ENCODE measurements around the gene SFXN4. TPM values are rescaled to one million over a fixed set of nuclear protein-coding genes. Genes with fewer than 3 reads are reported as not detected.
A peak's percentile ranks its signal among the peaks of the same experiment; 100 is the strongest.

SFXN4 gene
- polyA plus RNA-seq, 2 of the 4 experiments (the other 2 are of a cell fraction): 39.3 to 66.0 TPM

- Histone ChIP-seq H3K4me1 (peaks cover 17% of the 10 kb centered on the region; the same call in 2 of the 3 replicates), H3K4me3 (0 out of 3 replicates have a peak overlapping the region, but pooled peaks have one; percentile 16), H3K4me2 (peak overlapping the region; percentile 51), H3K9me3 (no peaks in the 10 kb centered on the region), H3K27ac (peak overlapping the region in 1 of 2 experiments; percentile 28; a peak in 2 of 6 replicates)
- CTCF ChIA-PET: interaction anchor here (5.7 kb wide), 1 partner anchor 18 kb away, joined by 20 read pairs; no protein-coding TSS in a partner anchor
- TF ChIP-seq FOSL2 (IDR thresholded peaks at IDR 0.05) (no peak), FOSL2 (CRISPR knock-in tag; IDR thresholded peaks at IDR 0.05) (no peak), KDM1A (IDR thresholded peaks at IDR 0.05; ENCODE audit: low read depth) (no peak), NFE2L2 (conservative IDR thresholded peaks at IDR 0.05; ENCODE audit: low read length) (no peak)
- no peak for ATAC-seq
- POLR2A ChIA-PET: interaction anchor here (0.5 to 1.2 kb wide), 3 partner anchors 9 to 88 kb away, joined by 3 to 4 read pairs (median 3); partner anchors contain the start of gene EIF3A
- 77% methylated on average over 10 of the region's 10 CpGs for WGBS (ENCODE audit: missing lambda C conversion rate)
- no peak for FAIRE-seq
- DNase-seq (ENCODE audit: low read depth in 1 of 2, low spot score in 1 of 2): no peak
Observed at GRCh38 chr10:119101366-119102098, 64.0 kb downstream of the SFXN4 start.

- Histone ChIP-seq H3K4me2 (no peak overlapping the region; the same call in 2 of the 3 replicates), H3K9me3 (no peaks in the 10 kb centered on the region), H3K4me3 (no peak overlapping the region), H3K4me1 (peaks cover 13% of the 10 kb centered on the region; the same call in 2 of the 3 replicates), H3K27ac (no peak overlapping the region)
- 79% methylated on average over 3 of the region's 3 CpGs for WGBS (ENCODE audit: missing lambda C conversion rate)
- no peak for TF ChIP-seq NR3C1 (IDR thresholded peaks at IDR 0.05)
- TF ChIP-seq FOSL2 (IDR thresholded peaks at IDR 0.05): no peak
- TF ChIP-seq FOSL2 (CRISPR knock-in tag; IDR thresholded peaks at IDR 0.05): no peak
- TF ChIP-seq NFE2L2 (conservative IDR thresholded peaks at IDR 0.05; ENCODE audit: low read length): no peak
- no peak for TF ChIP-seq RFX5 (IDR thresholded peaks at IDR 0.05)
- no peak for TF ChIP-seq REST (IDR thresholded peaks at IDR 0.05)
- TF ChIP-seq RARB (CRISPR knock-in tag; IDR thresholded peaks at IDR 0.05): no peak
- no peak for TF ChIP-seq CHD4 (IDR thresholded peaks at IDR 0.05; ENCODE audit: borderline replicate concordance)
- TF ChIP-seq EHMT2 (IDR thresholded peaks at IDR 0.05; ENCODE audit: low read depth): no peak
- TF ChIP-seq MYC (IDR thresholded peaks at IDR 0.05; ENCODE audit: borderline replicate concordance, low read length): no peak
- TF ChIP-seq, protein P1, sequence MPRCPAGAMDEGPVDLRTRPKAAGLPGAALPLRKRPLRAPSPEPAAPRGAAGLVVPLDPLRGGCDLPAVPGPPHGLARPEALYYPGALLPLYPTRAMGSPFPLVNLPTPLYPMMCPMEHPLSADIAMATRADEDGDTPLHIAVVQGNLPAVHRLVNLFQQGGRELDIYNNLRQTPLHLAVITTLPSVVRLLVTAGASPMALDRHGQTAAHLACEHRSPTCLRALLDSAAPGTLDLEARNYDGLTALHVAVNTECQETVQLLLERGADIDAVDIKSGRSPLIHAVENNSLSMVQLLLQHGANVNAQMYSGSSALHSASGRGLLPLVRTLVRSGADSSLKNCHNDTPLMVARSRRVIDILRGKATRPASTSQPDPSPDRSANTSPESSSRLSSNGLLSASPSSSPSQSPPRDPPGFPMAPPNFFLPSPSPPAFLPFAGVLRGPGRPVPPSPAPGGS (IDR thresholded peaks at IDR 0.05): no peak
- no peak for TF ChIP-seq ESRRA (IDR thresholded peaks at IDR 0.05; ENCODE audit: borderline replicate concordance, low read length)
- TF ChIP-seq, protein P2, sequence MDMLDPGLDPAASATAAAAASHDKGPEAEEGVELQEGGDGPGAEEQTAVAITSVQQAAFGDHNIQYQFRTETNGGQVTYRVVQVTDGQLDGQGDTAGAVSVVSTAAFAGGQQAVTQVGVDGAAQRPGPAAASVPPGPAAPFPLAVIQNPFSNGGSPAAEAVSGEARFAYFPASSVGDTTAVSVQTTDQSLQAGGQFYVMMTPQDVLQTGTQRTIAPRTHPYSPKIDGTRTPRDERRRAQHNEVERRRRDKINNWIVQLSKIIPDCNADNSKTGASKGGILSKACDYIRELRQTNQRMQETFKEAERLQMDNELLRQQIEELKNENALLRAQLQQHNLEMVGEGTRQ (IDR thresholded peaks at IDR 0.05): no peak
- TF ChIP-seq NPAS2 (CRISPR knock-in tag; IDR thresholded peaks at IDR 0.05; ENCODE audit: borderline replicate concordance): no peak
- TF ChIP-seq PBX3 (IDR thresholded peaks at IDR 0.05): no peak
- ChIA-PET POLR2A (interaction anchor here (0.5 to 0.7 kb wide), 3 partner anchors 67 to 137 kb away, joined by 3 to 5 read pairs (median 4); no protein-coding TSS in a partner anchor), CTCF (interaction anchor here (5.7 kb wide), 1 partner anchor 17 kb away, joined by 20 read pairs; no protein-coding TSS in a partner anchor)
- ATAC-seq (no peak), FAIRE-seq (no peak), DNase-seq (ENCODE audit: low read depth in 1 of 2, low spot score in 1 of 2) (peak in 1 of 2 experiments; percentile 49)
Observed at GRCh38 chr10:119100434-119101238, 64.9 kb downstream of the SFXN4 start.
